ENCODE results near the gene ANXA7. TPM values are rescaled to one million over a fixed set of nuclear protein-coding genes. Genes with fewer than 3 reads are reported as not detected.
"Not testable (repeated sequence)": the region's sequence is repeated elsewhere in the genome, so short reads cannot be mapped to it uniquely, and the experiment has no call there.

ANXA7 gene
- total and polyA plus RNA-seq, 2 donors, result 54.0 to 103 TPM

DNA sequence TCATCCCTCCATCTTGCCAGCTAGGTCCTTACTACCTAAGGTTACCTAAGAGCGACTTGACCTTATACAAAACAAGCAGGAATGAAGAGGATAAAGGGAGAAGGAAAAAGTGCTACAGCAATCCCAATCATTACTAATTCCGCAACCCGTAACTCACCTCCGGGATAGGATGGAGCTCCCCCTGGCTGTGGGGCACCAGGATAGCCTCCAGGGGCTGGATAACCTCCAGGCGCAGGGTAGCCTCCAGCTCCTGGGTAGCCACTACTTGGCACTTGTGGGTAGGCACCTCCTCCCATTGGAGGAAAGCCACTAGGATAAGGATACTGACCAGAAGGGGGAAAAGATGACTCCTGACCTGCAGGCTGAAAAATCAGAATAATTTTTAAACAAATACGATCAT is 15.8 kb downstream of the ANXA7 start:
- DNase-seq (ENCODE audit: extremely low spot score), result no peak
- Histone ChIP-seq H3K4me1 (ENCODE audit: insufficient read depth) (no peaks in the 10 kb centered on the region), H3K27ac (ENCODE audit: low read depth) (no peak overlapping the region), H3K4me3 (ENCODE audit: low read depth, low read length) (no peak overlapping the region), H3K36me3 (ENCODE audit: insufficient read depth) (peaks cover 1% of the 10 kb centered on the region)
- WGBS, result 96% methylated on average over 6 of the region's 6 CpGs

GRCh38 chr10:73394325-73394724 is 19.5 kb downstream of the ANXA7 start:
- 98% methylated on average over 3 of the region's 4 CpGs for WGBS
- not testable (repeated sequence) for H3K4me3 ChIP-seq (ENCODE audit: low read depth, low read length); H3K36me3 ChIP-seq (ENCODE audit: insufficient read depth); H3K4me1 ChIP-seq (ENCODE audit: insufficient read depth); DNase-seq (ENCODE audit: extremely low spot score); H3K27ac ChIP-seq (ENCODE audit: low read depth)

- H3K4me3 ChIP-seq (ENCODE audit: low read depth, low read length), result no peak overlapping the region
- no peaks in the 10 kb centered on the region for H3K4me1 ChIP-seq (ENCODE audit: insufficient read depth)
- DNase-seq (ENCODE audit: extremely low spot score), result no peak
- H3K36me3 ChIP-seq (ENCODE audit: insufficient read depth), result peaks cover 4% of the 10 kb centered on the region
- WGBS, result 93% methylated on average over 4 of the region's 4 CpGs
- H3K27ac ChIP-seq (ENCODE audit: low read depth), result no peak overlapping the region
Observed at GRCh38 chr10:73388228-73388627, 25.6 kb downstream of the ANXA7 start.

DNA sequence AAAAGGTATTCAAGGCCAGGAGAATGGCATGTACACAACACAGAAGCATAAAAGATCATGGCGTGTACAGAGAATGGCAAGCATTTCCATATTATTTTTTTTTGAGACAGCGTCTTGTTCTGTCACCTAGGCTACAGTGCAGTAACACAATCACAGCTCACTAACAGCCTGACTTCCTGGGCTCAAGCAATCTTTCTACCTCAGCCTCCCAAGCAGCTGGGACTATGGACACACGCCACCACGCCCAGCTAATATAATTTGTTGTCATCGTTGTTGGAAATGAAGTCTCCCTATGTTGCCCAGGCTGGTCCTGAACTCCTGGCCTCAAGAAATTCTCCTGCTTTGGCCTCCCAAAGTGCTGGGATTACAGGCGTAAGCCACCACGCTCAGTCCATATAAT is 27.3 kb downstream of the ANXA7 start:
- Histone ChIP-seq H3K4me1 (ENCODE audit: insufficient read depth) (no peaks in the 10 kb centered on the region), H3K36me3 (ENCODE audit: insufficient read depth) (peaks cover 7% of the 10 kb centered on the region), H3K27ac (ENCODE audit: low read depth) (no peak overlapping the region), H3K4me3 (ENCODE audit: low read depth, low read length) (no peak overlapping the region)
- no peak for DNase-seq (ENCODE audit: extremely low spot score)
- WGBS, result 95% methylated on average over 7 of the region's 7 CpGs

- Histone ChIP-seq H3K4me3 (ENCODE audit: low read depth, low read length) (no peak overlapping the region), H3K4me1 (ENCODE audit: insufficient read depth) (no peaks in the 10 kb centered on the region), H3K27ac (ENCODE audit: low read depth) (no peak overlapping the region), H3K36me3 (ENCODE audit: insufficient read depth) (peaks cover 8% of the 10 kb centered on the region)
- no peak for DNase-seq (ENCODE audit: extremely low spot score)
- 88% methylated on average over 1 of the region's 1 CpG for WGBS
Observed at GRCh38 chr10:73379064-73379748, 34.7 kb downstream of the ANXA7 start.

GRCh38 chr10:73376679-73377078 is 37.2 kb downstream of the ANXA7 start:
- Histone ChIP-seq H3K36me3 (ENCODE audit: insufficient read depth) (peaks cover 5% of the 10 kb centered on the region), H3K27ac (ENCODE audit: low read depth) (no peak overlapping the region), H3K4me3 (ENCODE audit: low read depth, low read length) (no peak overlapping the region), H3K4me1 (ENCODE audit: insufficient read depth) (no peaks in the 10 kb centered on the region)
- DNase-seq (ENCODE audit: extremely low spot score), result no peak
- WGBS, result 72% methylated on average over 3 of the region's 3 CpGs

DNA sequence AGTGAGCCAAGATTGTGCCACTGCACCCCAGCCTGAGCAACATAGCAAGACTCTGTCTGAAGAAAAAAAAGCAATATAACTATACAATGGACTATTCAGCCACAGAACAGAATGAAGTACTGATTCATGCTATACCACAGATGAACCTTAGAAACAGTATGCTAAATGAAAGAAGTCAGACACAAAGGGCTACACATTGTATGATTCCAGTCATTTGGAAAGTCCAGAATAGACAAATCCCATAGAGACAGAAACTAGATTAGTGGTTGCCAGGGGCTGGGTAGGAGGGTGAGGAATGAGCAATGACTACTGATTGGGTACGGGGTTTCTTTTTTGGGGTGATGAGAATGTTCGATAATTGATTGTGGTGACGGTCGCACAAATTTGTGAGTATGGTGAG is 45.6 kb downstream of the ANXA7 start:
- no peaks in the 10 kb centered on the region for H3K4me1 ChIP-seq (ENCODE audit: insufficient read depth)
- no peak for DNase-seq (ENCODE audit: extremely low spot score)
- H3K36me3 ChIP-seq (ENCODE audit: insufficient read depth), result peaks cover 2% of the 10 kb centered on the region
- 90% methylated on average over 4 of the region's 4 CpGs for WGBS
- no peak overlapping the region for H3K27ac ChIP-seq (ENCODE audit: low read depth)
- no peak overlapping the region for H3K4me3 ChIP-seq (ENCODE audit: low read depth, low read length)

DNA sequence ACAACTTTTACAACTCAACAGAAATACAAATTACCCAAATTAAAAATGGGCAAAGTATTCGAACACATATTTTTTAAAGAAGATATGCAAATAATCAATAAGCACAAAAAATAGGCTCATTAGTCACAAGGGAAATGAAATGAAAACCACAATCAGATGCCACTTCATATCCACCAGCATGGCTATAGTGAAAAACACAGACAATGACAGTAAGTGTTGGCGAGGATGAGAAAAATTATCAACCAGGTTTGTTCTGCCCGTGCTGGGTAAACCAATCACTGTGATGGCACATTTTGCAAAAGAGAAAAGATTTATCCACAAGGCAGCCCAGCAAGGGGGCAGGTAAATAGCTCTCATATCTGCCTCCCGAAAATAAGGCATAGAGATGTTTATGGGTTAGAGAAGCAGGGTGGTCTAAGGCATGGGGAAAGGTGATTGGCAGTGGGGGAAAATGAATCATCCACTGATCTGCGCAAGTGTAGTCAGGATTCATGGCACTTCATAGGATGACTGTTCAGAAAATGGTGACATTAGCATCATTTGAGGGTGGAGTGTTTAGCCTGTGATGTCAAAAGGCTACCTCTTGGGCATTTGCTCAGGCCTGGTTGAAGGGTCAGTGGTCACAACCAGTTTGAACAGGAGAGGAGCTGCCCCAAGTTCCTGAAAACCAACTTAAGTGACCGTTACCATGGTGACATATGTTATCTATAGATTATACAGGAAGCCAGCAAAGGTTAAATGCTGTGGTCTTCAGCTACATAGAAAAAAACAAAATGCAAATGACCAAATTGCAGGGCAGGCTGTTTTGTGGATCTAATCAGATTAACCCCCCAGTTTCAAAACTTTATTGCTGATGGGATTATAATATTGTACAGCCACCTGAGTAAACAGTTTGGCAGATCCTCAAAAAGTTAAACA is 47.2 kb downstream of the ANXA7 start:
- no peak overlapping the region for H3K4me3 ChIP-seq (ENCODE audit: low read depth, low read length)
- WGBS, result 91% methylated on average over 6 of the region's 6 CpGs
- DNase-seq (ENCODE audit: extremely low spot score), result no peak
- H3K36me3 ChIP-seq (ENCODE audit: insufficient read depth), result peaks cover 5% of the 10 kb centered on the region
- H3K27ac ChIP-seq (ENCODE audit: low read depth), result no peak overlapping the region
- no peaks in the 10 kb centered on the region for H3K4me1 ChIP-seq (ENCODE audit: insufficient read depth)

- Histone ChIP-seq H3K27ac (ENCODE audit: low read depth) (no peak overlapping the region), H3K4me3 (ENCODE audit: low read depth, low read length) (no peak overlapping the region), H3K36me3 (ENCODE audit: insufficient read depth) (peaks cover 3% of the 10 kb centered on the region), H3K4me1 (ENCODE audit: insufficient read depth) (no peaks in the 10 kb centered on the region)
- no peak for DNase-seq (ENCODE audit: extremely low spot score)
- 99% methylated on average over 3 of the region's 3 CpGs for WGBS
Observed at GRCh38 chr10:73364964-73365363, 48.9 kb downstream of the ANXA7 start.

- H3K4me3 ChIP-seq (ENCODE audit: low read depth, low read length), result no peak overlapping the region
- WGBS, result 76% methylated on average over 8 of the region's 8 CpGs
- no peak for DNase-seq (ENCODE audit: extremely low spot score)
Observed at GRCh38 chr10:73359492-73359891, 54.4 kb downstream of the ANXA7 start.

DNA sequence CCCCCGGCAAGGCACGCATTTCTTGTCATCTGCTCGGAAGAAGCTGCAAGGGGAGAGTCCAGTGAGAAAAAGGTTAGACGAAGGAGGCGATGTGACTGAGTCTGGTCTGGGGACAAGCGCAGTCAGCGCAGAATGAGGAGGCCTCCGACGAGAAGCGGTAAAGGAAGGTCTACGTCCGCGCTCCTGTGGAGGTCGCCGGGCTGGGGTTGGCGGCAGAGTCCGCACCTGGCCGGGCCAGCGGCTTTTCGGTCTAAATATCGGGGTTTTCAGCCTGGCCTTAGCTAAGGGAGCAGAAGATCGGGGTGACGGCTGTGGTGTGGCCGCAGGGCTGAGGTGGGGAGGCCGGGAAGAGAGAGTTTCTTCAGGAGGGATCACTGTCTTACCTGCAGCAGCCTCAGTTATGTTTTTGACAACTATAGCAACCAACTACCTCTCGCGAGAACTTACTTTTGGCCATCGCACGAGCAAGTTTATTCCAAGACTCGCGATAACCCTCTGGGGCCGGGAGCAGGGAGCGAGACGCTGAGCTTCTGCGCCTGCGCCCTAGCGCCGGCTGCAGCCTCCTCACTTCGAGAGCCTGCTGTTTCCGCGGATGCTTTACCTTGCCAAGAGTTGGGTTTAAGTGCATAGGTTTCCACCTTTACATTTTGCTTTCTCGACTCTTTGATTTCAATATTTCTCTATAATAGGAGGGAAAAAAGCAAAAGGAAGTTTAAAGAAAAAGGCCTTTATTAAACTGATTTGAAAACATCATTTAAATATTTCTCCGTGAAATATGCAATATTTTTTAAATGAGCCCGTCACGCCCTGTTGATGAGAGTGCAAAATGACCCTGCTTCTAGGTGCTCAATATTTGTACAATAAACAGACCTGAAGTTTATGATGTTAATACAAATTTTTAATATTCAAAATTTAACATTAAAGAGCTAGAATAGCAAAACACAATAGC is 55.3 kb downstream of the ANXA7 start, which contains the start of gene CFAP70:
TSS of gene CFAP70 (minus strand) at position 534 of the 949 bp plus-strand sequence. CDS start 4,068 bp downstream, outside the sequence.
- DNase-seq (ENCODE audit: extremely low spot score), result peak; percentile 96
- WGBS, result under 1% methylated on average over 45 of the region's 45 CpGs
- H3K4me1 ChIP-seq (ENCODE audit: insufficient read depth), result no peaks in the 10 kb centered on the region
- H3K27ac ChIP-seq (ENCODE audit: low read depth), result no peak within 1 kb of the TSS
- peak within 1 kb of the TSS; percentile 70 for H3K4me3 ChIP-seq (ENCODE audit: low read depth, low read length)
- H3K36me3 ChIP-seq (ENCODE audit: insufficient read depth), result peaks cover 3% of the 10 kb centered on the region

More at GRCh38 chr10:73359492-73359891, 54.4 kb downstream of the ANXA7 start:
- Histone ChIP-seq H3K4me1 (ENCODE audit: insufficient read depth) (no peaks in the 10 kb centered on the region), H3K36me3 (ENCODE audit: insufficient read depth) (peaks cover 3% of the 10 kb centered on the region), H3K27ac (ENCODE audit: low read depth) (no peak overlapping the region)

GRCh38 chr10:73357821-73358220 is 56.0 kb downstream of the ANXA7 start:
- H3K27ac ChIP-seq (ENCODE audit: low read depth), result no peak overlapping the region
- H3K36me3 ChIP-seq (ENCODE audit: insufficient read depth), result peaks cover 3% of the 10 kb centered on the region
- H3K4me1 ChIP-seq (ENCODE audit: insufficient read depth), result no peaks in the 10 kb centered on the region
- peak overlapping the region; percentile 70 for H3K4me3 ChIP-seq (ENCODE audit: low read depth, low read length)
- DNase-seq (ENCODE audit: extremely low spot score), result no peak
- WGBS, result 34% methylated on average over 5 of the region's 5 CpGs

DNA sequence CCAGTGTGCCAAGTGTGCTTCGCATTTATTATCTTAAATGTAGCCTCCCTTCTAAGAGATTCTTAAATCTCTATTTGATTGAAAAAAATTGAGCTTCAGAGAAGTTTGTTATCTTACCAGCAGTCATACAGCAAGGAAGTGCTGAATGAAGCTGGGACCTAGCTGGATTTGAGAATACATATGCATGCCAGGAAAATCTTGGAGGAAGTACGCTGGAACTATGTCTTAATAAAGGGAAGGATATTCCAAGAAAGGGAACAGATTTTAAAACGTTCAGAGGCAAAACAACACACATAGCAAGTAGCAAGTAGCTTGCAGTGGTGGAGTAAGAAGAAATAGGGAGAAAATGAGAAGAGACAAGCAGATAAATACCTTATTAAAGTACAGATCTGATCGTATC is 56.7 kb downstream of the ANXA7 start:
- Histone ChIP-seq H3K4me1 (ENCODE audit: insufficient read depth) (no peaks in the 10 kb centered on the region), H3K36me3 (ENCODE audit: insufficient read depth) (no peaks in the 10 kb centered on the region), H3K4me3 (ENCODE audit: low read depth, low read length) (no peak overlapping the region), H3K27ac (ENCODE audit: low read depth) (no peak overlapping the region)
- WGBS, result 39% methylated on average over 4 of the region's 4 CpGs
- DNase-seq (ENCODE audit: extremely low spot score), result no peak

Data from urinary bladder (tissue), 4 donors.